A673 (cell line): ENCODE results near the gene PLET1. TPM values are rescaled to one million over a fixed set of nuclear protein-coding genes. Genes with fewer than 3 reads are reported as not detected.

ENCODE experiments used
- BruUV-seq: library from RNA; stranded (reverse); fragments of 400-500 nt; replicated peaks from 2 replicates; lab custom pipeline; 2021; lab: Mats Ljungman, UMichigan
- CTCF ChIA-PET: fragments of 300-600 bp; sonication (Branson Sonifier 250); formaldehyde crosslinking; loops from one replicate; lab custom pipeline; 2022; ENCODE audit warnings: antibody characterized with exemption; lab: Charles Lee
- POLR2A ChIA-PET: fragments of 300-600 bp; sonication (Branson Sonifier 250); formaldehyde crosslinking; loops from one replicate; lab custom pipeline; 2022; ENCODE audit warnings: antibody characterized with exemption; ENCODE audit not compliant: low non-redundant PET; lab: Charles Lee
- DNase-seq: peaks from one replicate; pipeline ENCODE4 v3.0.0-alpha.2; 2015; ENCODE audit warnings: low spot score
- H3K27ac ChIP-seq: fragments of 200-600 bp; sonication (generic); 2 replicates; pipeline ENCODE4 v1.5.1; 2016; ENCODE audit warnings: mixed run types, low read depth, mild to moderate bottlenecking, mixed read lengths, antibody characterized with exemption, low read length; ENCODE audit not compliant: poor library complexity, severe bottlenecking
- H3K27me3 ChIP-seq: fragments of 200-600 bp; sonication (generic); replicated peaks from 2 replicates; pipeline ENCODE4 v1.6.1; 2017; ENCODE audit warnings: mixed run types, low read depth, mild to moderate bottlenecking, mixed read lengths, antibody characterized with exemption, low read length; ENCODE audit not compliant: insufficient read depth, poor library complexity
- H3K36me3 ChIP-seq: fragments of 200-600 bp; sonication (generic); 2 replicates; pipeline ENCODE4 v1.6.1; 2016; ENCODE audit warnings: mixed run types, mild to moderate bottlenecking, mixed read lengths, antibody characterized with exemption, low read length; ENCODE audit not compliant: insufficient read depth, poor library complexity, severe bottlenecking
- H3K4me1 ChIP-seq: fragments of 200-600 bp; sonication (generic); 2 replicates; pipeline ENCODE4 v1.6.1; 2017; ENCODE audit warnings: mixed run types, mild to moderate bottlenecking, mixed read lengths, antibody characterized with exemption, low read length; ENCODE audit not compliant: insufficient read depth, poor library complexity, severe bottlenecking
- H3K4me3 ChIP-seq: fragments of 200-600 bp; sonication (generic); 2 replicates; pipeline ENCODE4 v1.5.1; 2016; ENCODE audit warnings: low read depth, mixed run types, mild to moderate bottlenecking, mixed read lengths, low read length; ENCODE audit not compliant: poor library complexity, severe bottlenecking
- H3K9me3 ChIP-seq: fragments of 200-600 bp; sonication (generic); 2 replicates; pipeline ENCODE4 v1.6.1; 2016; ENCODE audit warnings: mixed run types, low read depth, mild to moderate bottlenecking, mixed read lengths, antibody characterized with exemption, low read length; ENCODE audit not compliant: poor library complexity, severe bottlenecking
- EZH2 ChIP-seq: fragments of 200-600 bp; sonication (generic); IDR thresholded peaks from 2 replicates; pipeline ENCODE4 v1.6.1; 2017; ENCODE audit warnings: borderline replicate concordance, low read depth, mild to moderate bottlenecking, mixed read lengths, antibody characterized with exemption, low read length; ENCODE audit not compliant: poor library complexity, severe bottlenecking
- intact Hi-C: fragments of 100-400 bp; cut with micrococcal nuclease; formaldehyde crosslinking; loops from one replicate; pipeline ENCODE4 v1.10.0; 2022; ENCODE audit not compliant: unreplicated experiment
- total RNA-seq: library from RNA; stranded (reverse); gene quantifications from 2 replicates; pipeline ENCODE4 v1.2.3, GENCODE V29; 2021
- TF ChIP-seq, protein P1 (sequence below): fragments of 300-800, 200-600 bp; sonication (generic); conservative IDR thresholded peaks from 2 replicates; pipeline ENCODE4 v1.5.1; 2017; ENCODE audit warnings: low read depth, mild to moderate bottlenecking, antibody characterized with exemption, low read length, moderate library complexity, mixed read lengths

The PLET1 gene
- total RNA-seq, 1 experiment from 2014 or later, result not detected

DNA sequence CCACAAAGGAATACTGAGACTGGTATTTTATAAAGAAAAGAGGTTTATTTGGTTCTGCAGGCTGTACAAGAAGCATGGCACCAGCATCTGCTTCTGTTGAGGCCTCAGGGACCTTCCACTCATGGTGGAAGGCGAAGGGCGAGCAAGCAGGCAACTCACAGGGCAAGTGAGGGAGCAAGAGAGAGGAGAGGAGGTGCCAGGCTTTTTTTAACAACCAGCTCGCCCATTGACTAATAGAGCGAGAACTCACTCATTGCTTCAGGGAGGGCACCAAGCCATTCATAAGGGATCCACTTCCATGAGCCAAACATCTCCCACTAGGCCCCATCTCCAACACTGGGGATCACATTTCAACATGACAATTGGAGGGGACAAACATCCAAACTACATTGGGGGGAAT, 33.2 kb downstream of the PLET1 start:
- ChIA-PET CTCF (no interaction called here), POLR2A (no interaction called here)
- DNase-seq, result no peak
- Histone ChIP-seq H3K4me3 (peak overlapping the region; percentile 72), H3K27me3 (no peaks in the 10 kb centered on the region), H3K9me3 (no peaks in the 10 kb centered on the region), H3K4me1 (peaks cover 17% of the 10 kb centered on the region), H3K36me3 (peaks cover 32% of the 10 kb centered on the region), H3K27ac (peak overlapping the region; percentile 96)
- TF ChIP-seq, protein P1, sequence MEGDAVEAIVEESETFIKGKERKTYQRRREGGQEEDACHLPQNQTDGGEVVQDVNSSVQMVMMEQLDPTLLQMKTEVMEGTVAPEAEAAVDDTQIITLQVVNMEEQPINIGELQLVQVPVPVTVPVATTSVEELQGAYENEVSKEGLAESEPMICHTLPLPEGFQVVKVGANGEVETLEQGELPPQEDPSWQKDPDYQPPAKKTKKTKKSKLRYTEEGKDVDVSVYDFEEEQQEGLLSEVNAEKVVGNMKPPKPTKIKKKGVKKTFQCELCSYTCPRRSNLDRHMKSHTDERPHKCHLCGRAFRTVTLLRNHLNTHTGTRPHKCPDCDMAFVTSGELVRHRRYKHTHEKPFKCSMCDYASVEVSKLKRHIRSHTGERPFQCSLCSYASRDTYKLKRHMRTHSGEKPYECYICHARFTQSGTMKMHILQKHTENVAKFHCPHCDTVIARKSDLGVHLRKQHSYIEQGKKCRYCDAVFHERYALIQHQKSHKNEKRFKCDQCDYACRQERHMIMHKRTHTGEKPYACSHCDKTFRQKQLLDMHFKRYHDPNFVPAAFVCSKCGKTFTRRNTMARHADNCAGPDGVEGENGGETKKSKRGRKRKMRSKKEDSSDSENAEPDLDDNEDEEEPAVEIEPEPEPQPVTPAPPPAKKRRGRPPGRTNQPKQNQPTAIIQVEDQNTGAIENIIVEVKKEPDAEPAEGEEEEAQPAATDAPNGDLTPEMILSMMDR, result no peak
- no peak for TF ChIP-seq EZH2
- intact Hi-C loops, result loop anchor here (10.0 kb wide), 1 partner anchor 327 kb away; no protein-coding TSS in a partner anchor
- no TSS peak for BruUV-seq

DNA sequence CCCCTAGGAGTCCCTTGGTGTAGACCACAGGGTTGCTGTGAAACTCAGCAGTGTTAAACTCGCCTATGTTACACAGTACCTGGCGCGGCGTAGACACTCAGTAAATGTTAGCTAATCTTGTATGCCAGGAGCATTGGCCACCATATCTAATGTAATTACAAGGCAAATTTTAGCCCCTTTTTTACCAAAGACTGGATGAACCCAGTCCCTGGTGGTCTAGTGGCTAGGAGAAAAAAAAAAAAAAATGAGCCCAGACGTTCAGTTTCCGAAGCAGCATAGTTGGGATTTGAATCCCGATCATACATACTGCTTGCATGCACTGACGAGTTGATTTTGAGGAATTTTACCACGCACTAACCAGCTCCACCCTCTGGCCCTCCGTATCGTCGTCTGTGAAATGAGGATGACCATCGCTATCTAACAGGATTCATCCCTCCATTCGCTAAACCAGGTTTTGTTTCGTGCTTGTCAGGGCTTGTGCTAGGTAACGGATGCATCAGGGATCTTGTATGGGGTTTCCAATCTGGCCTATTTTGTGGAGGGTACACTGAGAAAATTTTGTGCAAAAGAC, 33.7 kb downstream of the PLET1 start:
- intact Hi-C loops, result loop anchor here (10.0 kb wide), 1 partner anchor 328 kb away; no protein-coding TSS in a partner anchor
- no peaks in the 10 kb centered on the region for H3K27me3 ChIP-seq

DNA sequence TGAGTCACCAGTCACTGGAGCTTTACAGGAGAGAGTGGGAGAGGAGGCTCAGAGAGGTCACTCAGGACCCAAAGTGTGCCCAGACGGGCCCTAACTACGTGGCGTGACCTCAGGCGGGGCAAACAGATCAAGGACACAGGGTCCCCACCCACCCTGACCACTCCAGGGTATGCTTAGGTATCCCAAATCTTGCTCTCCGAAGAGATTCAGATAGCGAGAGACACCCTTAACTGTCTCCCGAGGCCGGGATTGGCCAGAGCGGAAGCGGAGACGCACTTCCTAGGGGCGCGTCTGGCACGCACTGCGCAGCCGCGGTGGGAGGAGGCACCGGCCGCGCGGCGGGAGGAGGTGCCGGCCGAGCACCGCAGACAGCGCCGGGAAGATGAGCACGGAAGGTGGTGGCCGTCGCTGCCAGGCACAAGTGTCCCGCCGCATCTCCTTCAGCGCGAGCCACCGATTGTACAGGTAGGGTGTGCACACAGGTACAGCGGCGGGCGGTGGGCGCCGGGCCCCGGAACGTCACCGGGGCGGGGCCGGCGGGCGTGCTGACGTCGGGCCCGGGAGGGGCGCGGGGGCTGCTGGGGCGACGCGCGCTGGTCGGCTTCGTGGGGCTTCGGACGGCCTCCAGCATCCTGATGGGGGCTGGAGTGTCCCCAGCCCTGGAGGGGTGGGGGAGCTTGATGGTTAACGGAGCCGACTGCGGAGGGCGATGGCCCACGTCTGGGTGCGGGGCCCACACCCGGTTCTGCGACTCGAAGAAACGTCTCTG, 34.4 kb downstream of the PLET1 start, which contains the start of gene PTS:
Gene PTS, plus strand, starts transcription at position 367 of the 769 bp plus-strand sequence. Its CDS starts 16 bp downstream, at position 383.
- intact Hi-C loops, result loop anchor here (10.0 kb wide), 1 partner anchor 329 kb away; no protein-coding TSS in a partner anchor
- H3K9me3 ChIP-seq, result no peaks in the 10 kb centered on the region
- DNase-seq, result peak; percentile 96
- no peaks in the 10 kb centered on the region for H3K27me3 ChIP-seq
- BruUV-seq, result no TSS peak
- peaks cover 27% of the 10 kb centered on the region for H3K36me3 ChIP-seq
- peak within 1 kb of the TSS; percentile 72 for H3K4me3 ChIP-seq
- TF ChIP-seq, protein P1, result no peak
- TF ChIP-seq EZH2, result no peak
- POLR2A ChIA-PET, result no interaction called here
- H3K4me1 ChIP-seq, result peaks cover 28% of the 10 kb centered on the region
- peak within 1 kb of the TSS; percentile 96 for H3K27ac ChIP-seq
- CTCF ChIA-PET, result interaction anchor here (0.9 kb wide), 1 partner anchor 53 kb away, joined by 3 read pairs; no protein-coding TSS in a partner anchor

More for the DNA sequence above, 33.7 kb downstream of the PLET1 start:
- Histone ChIP-seq H3K4me1 (peaks cover 22% of the 10 kb centered on the region), H3K4me3 (peak overlapping the region; percentile 72), H3K27ac (peak overlapping the region; percentile 96), H3K9me3 (no peaks in the 10 kb centered on the region), H3K36me3 (peaks cover 28% of the 10 kb centered on the region)
- CTCF ChIA-PET, result no interaction called here
- no TSS peak for BruUV-seq
- no peak for DNase-seq
- POLR2A ChIA-PET, result no interaction called here
- TF ChIP-seq EZH2, result no peak
- TF ChIP-seq, protein P1, result no peak
